ENCODE measurements around the gene PCDHGB4.
"Not testable (repeated sequence)": the region's sequence is repeated elsewhere in the genome, so short reads cannot be mapped to it uniquely, and the experiment has no call there.

DNA sequence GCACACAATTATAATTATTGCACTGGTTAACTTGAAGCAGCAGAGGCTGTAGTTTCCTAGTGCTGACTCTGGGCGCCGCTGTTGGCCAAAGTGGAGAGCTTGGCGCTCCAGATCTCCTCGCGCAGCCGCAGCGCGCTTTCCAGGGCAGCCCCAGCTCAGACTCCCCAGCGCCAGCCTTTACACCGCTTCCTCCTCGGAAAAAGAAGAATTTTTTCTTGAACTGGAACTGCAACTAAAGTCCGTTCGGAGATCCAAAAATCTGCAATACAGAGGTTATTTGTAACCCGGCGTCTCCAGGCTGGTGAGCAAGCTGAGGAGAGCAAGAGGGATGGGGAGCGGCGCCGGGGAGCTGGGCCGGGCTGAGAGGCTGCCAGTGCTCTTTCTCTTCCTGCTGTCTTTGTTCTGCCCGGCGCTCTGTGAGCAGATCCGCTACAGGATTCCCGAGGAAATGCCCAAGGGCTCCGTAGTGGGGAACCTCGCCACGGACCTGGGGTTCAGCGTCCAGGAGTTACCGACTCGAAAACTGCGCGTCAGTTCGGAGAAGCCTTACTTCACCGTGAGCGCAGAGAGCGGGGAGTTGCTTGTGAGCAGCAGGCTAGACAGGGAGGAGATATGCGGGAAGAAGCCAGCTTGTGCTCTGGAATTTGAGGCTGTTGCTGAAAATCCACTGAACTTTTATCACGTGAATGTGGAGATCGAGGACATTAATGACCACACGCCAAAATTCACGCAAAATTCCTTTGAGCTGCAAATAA lies at the start of gene PCDHGB4:
- TF ChIP-seq, protein P1, sequence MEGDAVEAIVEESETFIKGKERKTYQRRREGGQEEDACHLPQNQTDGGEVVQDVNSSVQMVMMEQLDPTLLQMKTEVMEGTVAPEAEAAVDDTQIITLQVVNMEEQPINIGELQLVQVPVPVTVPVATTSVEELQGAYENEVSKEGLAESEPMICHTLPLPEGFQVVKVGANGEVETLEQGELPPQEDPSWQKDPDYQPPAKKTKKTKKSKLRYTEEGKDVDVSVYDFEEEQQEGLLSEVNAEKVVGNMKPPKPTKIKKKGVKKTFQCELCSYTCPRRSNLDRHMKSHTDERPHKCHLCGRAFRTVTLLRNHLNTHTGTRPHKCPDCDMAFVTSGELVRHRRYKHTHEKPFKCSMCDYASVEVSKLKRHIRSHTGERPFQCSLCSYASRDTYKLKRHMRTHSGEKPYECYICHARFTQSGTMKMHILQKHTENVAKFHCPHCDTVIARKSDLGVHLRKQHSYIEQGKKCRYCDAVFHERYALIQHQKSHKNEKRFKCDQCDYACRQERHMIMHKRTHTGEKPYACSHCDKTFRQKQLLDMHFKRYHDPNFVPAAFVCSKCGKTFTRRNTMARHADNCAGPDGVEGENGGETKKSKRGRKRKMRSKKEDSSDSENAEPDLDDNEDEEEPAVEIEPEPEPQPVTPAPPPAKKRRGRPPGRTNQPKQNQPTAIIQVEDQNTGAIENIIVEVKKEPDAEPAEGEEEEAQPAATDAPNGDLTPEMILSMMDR (conservative IDR thresholded peaks at IDR 0.05; ENCODE audit: low read length), result peak; percentile 75
- TF ChIP-seq EZH2phosphoT487 (IDR thresholded peaks at IDR 0.05; ENCODE audit: borderline replicate concordance, low read depth, low read length), result not testable (repeated sequence)
